HFF-Myc (cell line): ENCODE data around the gene CNGB1.

Source experiments
- DNase-seq: peaks from one replicate; pipeline ENCODE4 v3.0.0-alpha.2; 2011; ENCODE audit warnings: low read depth; ENCODE audit errors: extremely low read depth
- H3K4me3 ChIP-seq: replicated peaks from 2 replicates; pipeline ENCODE4 v1.5.1; 2011; ENCODE audit warnings: low read depth, mild to moderate bottlenecking, control low read depth, low read length
- CTCF ChIP-seq: IDR thresholded peaks from 2 replicates; pipeline ENCODE4 v1.5.1; 2012; ENCODE audit warnings: mild to moderate bottlenecking, low read depth, low read length, control low read depth; ENCODE audit errors: missing control alignments

CNGB1 gene

DNA sequence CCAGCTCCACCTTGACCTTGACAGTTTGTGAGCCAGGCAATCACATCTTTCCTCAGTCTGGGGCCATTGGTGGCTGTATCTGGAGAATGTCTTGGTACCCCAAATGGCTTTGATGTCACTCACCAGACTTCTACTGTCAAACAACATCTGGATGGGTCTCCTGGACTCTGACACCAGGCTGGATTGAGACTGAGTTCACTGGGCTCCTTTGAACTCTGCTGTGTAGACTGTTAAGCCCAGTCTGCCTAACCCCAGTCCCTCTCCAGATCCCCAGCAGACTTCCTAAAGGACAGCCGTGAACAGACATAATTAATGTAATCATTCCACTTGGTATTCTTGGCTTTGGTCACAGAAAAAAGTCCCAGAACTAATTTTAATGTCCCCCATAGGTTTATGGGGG, 84.5 kb downstream of the CNGB1 start:
- H3K4me3 ChIP-seq: no peak overlapping the region
- no peak for TF ChIP-seq CTCF
- no peak for DNase-seq

DNA sequence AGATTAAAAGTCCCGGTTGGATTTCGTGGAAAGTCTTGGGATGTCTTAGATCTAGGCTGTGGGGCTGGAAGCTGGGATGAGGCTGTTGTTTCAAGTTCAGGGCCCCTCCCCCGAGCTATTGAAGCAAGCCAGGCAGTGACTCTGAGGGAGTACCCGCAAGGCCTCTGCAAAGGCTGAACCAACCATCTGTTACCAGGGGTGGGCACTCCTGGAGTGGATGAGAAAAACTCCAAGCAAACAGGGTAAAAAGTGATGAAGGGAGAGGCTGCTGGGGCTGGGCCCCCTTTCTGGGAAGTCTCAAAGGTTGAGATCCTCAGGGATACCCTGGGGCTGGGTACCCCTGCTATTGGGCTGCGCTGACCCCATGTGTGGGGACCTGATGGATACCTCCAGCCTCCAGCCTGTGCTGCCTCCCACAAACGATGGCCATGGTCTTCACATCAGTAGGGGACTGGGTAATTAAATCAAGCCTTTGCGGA, 86.2 kb downstream of the CNGB1 start:
- no peak overlapping the region for H3K4me3 ChIP-seq
- no peak for DNase-seq
- no peak for TF ChIP-seq CTCF

DNA sequence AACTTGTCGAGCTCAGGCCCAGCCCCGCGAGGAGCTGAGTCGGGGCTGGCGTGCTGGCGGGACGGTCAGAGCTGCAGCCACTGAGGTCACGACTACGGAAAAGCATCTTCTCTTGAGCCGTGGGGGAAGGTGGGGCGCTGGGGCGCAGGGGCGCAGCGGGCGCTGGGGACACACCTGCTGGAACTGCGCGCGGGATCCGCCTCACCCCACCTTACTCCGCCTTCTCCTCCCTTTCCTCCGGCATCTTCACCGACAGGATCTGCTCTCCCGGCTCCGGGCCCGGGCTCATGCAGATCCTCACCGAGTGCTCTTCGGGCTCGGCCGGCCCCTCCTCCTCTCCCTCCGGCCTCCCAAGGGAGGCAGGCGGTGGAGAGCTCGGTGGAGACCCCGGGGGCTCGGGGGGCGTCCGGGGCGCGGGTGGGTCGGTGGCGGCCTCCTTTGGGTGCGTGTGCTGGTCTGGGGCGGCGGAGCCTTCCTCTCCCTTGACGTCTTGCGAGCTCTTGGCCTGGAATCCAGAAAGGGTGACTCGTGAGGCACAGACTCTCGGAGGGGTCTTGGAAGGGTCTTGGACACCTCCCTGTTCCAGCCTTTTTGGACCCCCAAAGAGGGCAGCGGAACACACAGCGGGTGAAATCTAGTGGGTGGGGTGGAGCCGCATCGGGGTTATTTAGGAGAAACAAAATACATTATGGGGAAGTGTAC, 86.8 kb downstream of the CNGB1 start:
- DNase-seq: no peak
- H3K4me3 ChIP-seq: no peak overlapping the region
- TF ChIP-seq CTCF: no peak

DNA sequence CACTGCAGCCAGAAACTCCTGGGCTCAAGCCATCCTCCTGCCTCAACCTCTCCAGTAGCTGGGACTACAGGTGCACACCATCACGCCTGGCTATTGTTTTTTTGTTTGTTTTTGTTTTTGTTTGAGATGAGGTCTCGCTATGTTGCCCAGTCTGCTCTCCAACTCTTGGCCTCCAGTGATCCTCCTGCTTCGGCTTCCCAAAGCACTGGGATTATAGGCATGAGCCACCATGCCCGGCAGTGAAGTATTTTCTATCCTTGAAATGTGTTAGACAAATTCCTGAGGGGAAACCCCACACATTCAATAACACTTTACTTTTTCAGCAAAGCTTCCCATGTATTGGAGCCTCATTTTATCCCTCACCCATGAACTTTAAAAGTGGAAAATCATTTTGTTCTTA, 87.4 kb downstream of the CNGB1 start:
- no peak overlapping the region for H3K4me3 ChIP-seq
- DNase-seq: no peak
- TF ChIP-seq CTCF: no peak

- H3K4me3 ChIP-seq: no peak overlapping the region
- DNase-seq: no peak
- no peak for TF ChIP-seq CTCF
Observed at GRCh38 chr16:57882792-57883191, 88.1 kb downstream of the CNGB1 start.

GRCh38 chr16:57882206-57882605, 88.7 kb downstream of the CNGB1 start:
- no peak overlapping the region for H3K4me3 ChIP-seq
- TF ChIP-seq CTCF: no peak
- DNase-seq: no peak

DNA sequence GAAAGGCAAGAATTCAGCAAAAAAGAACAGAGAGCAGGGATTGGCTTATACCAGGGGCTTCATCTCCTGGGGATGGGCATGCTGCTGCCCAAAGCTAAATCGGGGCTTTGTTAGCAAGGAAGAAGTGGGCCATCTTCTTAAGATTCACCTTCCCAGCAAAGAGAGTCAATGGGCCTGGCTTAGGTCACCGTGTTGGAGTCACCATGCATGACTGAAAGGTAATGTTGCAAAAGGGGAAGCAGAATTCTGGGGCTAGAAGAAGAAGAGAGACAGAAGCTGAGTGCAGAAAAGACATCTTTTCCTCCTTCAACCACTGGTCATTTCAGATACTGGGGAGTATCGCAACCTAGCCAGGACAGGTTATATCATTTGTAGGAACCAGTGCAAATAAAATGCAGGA, 92.3 kb downstream of the CNGB1 start:
- DNase-seq: no peak
- H3K4me3 ChIP-seq: no peak overlapping the region
- no peak for TF ChIP-seq CTCF
